H1 (cell line): ENCODE data around the gene CYP2W1. TPM values are rescaled to one million over a fixed set of nuclear protein-coding genes. Genes with fewer than 3 reads are reported as not detected.

Experiments used
- JUN ChIP-seq: IDR thresholded peaks from 2 replicates; pipeline ENCODE4 v1.6.1; 2011; ENCODE audit warnings: low read depth, mild to moderate bottlenecking, improper control_type of control experiment, low read length
- SP4 ChIP-seq: IDR thresholded peaks from 2 replicates; pipeline ENCODE4 v1.6.1; 2012; ENCODE audit warnings: low read length, inconsistent platforms
- polyA plus RNA-seq, 7 experiments: library from polyadenylated mRNA; depleted of rRNA in 3 of 7; stranded (reverse) in 5 of 7; unstranded in 2 of 7; fragments of >200 nt in 5 of 7; fragments of 200-250 nt in 2 of 7; gene quantifications; 1 replicate in 5 of 7; 2 replicates in 1 of 7; 4 replicates in 1 of 7; pipeline versions ENCODE4 v1.2.1 to v1.2.3, GENCODE V29; 2011 to 2013; ENCODE audit warnings: missing spikeins in 2 of 7, mixed read lengths in 2 of 7
- total RNA-seq: library from RNA; stranded (reverse); fragmentation: NEBNext Ultra II Directional; extraction: Animal tissue kit (Norgen Biotek cat#: 25700); gene quantifications from 2 replicates; pipeline ENCODE4 v1.2.1, GENCODE V29; 2021

The CYP2W1 gene
- total and polyA plus RNA-seq, 2 of the 8 experiments (the other 6 are each of a cell fraction or from before 2014, with no cell fraction given) = not detected

DNA sequence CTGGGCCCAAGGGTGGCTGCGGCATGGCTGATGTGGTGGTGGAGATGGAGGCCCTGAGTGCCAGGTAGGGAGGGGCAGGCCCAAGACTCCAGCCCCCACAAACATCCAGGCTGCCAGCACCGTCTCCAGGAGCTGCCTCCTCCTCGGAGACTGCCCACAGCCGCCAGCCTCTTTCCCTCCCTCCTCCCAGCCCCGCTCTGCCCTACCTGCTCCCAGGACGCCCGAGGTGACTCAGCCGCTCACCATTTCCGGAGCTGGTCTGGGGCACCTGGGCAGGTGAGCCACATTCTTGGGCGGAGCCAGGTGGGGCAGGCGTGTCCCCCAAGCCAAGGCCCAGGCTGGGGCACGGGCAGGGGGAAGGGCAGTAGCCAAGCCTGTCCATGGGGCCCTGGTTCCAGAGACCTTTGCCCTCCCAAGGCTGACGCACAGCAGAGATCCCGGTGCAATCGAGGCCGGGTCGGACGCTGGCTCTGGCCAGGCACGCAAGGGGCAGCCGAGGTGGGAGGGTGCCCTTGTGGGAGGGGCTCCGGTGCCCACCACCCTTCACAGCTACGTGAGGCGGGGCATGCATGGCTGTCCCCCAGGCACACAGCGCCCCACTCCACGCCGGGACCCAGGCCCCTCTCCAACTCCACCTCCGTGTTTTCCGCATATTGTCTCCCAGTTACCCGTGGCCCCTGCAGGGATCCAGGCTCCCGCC, 37.3 kb upstream of the CYP2W1 start (continued):
- TF ChIP-seq JUN (0 out of 2 replicates have a peak, but pooled peaks have one; percentile 46), SP4 (no peak)
